ENCODE results near the gene OGFR. TPM values are rescaled to one million over a fixed set of nuclear protein-coding genes. Genes with fewer than 3 reads are reported as not detected.
A peak's percentile ranks its signal among the peaks of the same experiment; 100 is the strongest.

Gene OGFR
- total RNA-seq, 2 experiments from 2014 or later: 54.5 to 56.0 TPM

DNA sequence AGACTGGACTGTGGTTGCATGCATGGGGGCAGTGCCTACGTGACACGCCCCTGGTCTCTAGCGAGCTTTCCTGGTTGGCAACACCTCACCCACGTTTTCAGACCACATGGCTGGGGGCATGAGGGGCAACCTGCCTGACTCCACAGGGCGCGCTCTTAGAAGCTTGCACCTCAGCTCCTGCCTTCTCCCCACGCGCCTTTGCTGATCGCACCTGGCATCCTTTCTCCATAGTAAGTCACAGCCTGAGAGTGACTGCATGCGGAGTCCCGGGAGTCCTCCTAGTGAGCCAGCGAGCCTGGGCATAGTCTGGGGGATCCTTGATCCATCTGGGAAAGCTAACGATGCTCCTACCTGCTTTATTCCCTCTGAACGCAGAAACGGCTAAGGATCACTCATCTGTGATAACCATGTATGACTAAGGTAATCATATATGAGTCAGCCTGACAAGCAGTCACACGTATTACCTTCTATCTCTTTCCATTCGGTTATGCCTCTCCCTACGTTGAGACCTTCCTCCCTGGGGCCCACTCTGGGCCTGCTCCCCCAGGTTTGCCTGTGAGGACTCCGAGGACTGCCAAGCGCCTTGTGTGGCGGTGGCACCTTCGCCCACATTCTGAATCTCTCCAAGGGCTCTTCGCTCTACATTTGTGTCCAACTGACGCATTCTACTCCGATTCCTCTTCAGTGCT lies 52.4 kb downstream of the OGFR start:
- no peaks in the 10 kb centered on the region for H3K27me3 Mint-ChIP-seq
- H3K9me3 Mint-ChIP-seq: no peaks in the 10 kb centered on the region
- ATAC-seq (ENCODE audit: poor library complexity): no peak
- no peak overlapping the region for H3K4me3 Mint-ChIP-seq
- Histone ChIP-seq H3K27me3 (ENCODE audit: control insufficient read depth in 1 of 2, insufficient read depth in 2 of 2, low read length in 2 of 2) (no peaks in the 10 kb centered on the region), H3K4me3 (ENCODE audit: low read length) (no peak overlapping the region), H3K36me3 (ENCODE audit: insufficient read depth, low read length) (peaks cover 15% of the 10 kb centered on the region), H3K27ac (ENCODE audit: low read depth in 1 of 2, low read length in 2 of 2) (no peak overlapping the region), H3K9me3 (ENCODE audit: control insufficient read depth in 1 of 2, insufficient read depth in 1 of 2, low read length in 2 of 2) (peaks cover 0 to 2% of the 10 kb centered on the region in 2 experiments), H3K4me1 (ENCODE audit: insufficient read depth, low read length) (peaks cover 12% of the 10 kb centered on the region)
- peaks cover 42% of the 10 kb centered on the region for H3K36me3 Mint-ChIP-seq (ENCODE audit: low read depth)
- CTCF ChIA-PET: no interaction called here
- peaks cover 22% of the 10 kb centered on the region for H3K4me1 Mint-ChIP-seq (ENCODE audit: low read depth)
- DNase-seq: no peak
- no peak overlapping the region for H3K27ac Mint-ChIP-seq
- intact Hi-C loops (cut with DNase I, micrococcal nuclease): no loop called here
- TF ChIP-seq, protein P1, sequence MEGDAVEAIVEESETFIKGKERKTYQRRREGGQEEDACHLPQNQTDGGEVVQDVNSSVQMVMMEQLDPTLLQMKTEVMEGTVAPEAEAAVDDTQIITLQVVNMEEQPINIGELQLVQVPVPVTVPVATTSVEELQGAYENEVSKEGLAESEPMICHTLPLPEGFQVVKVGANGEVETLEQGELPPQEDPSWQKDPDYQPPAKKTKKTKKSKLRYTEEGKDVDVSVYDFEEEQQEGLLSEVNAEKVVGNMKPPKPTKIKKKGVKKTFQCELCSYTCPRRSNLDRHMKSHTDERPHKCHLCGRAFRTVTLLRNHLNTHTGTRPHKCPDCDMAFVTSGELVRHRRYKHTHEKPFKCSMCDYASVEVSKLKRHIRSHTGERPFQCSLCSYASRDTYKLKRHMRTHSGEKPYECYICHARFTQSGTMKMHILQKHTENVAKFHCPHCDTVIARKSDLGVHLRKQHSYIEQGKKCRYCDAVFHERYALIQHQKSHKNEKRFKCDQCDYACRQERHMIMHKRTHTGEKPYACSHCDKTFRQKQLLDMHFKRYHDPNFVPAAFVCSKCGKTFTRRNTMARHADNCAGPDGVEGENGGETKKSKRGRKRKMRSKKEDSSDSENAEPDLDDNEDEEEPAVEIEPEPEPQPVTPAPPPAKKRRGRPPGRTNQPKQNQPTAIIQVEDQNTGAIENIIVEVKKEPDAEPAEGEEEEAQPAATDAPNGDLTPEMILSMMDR (IDR thresholded peaks at IDR 0.05): no peak
- POLR2A ChIA-PET: no interaction called here

DNA sequence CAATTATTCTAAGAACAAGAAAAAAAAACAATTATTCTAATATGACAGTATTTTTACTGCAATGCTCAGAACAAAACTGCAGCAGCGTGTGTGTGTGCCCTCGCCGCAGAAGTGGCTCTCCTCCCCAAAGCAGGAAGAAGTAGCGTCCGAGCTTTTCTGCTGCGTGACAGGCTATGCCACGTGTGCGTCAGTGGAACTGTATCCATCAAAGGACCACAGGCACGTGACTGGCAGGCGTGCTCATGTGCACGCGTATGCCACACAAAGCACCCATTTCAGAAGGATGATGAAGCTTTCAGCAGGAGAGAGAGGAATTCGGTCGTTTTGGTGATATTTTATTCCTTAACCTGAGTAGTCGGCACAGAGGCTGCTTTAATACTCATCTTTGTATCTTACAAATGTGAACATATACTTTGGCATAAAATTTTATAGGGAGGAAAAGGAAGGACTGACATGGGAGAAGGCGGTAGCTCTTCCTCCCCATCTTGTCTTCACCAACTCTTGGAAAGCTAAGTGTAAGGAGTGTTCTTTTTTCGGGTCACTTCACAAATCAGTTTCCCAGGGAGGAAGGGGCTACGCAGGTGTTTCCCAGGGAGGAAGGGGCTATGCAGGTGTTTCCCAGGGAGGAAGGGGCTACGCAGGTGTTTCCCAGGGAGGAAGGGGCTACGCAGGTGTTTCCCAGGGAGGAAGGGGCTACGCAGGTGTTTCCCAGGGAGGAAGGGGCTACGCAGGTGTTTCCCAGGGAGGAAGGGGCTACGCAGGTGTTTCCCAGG lies 53.6 kb downstream of the OGFR start:
- Histone ChIP-seq H3K4me3 (ENCODE audit: low read length) (no peak overlapping the region), H3K27me3 (ENCODE audit: control insufficient read depth in 1 of 2, insufficient read depth in 2 of 2, low read length in 2 of 2) (no peaks in the 10 kb centered on the region), H3K4me1 (ENCODE audit: insufficient read depth, low read length) (peaks cover 13% of the 10 kb centered on the region), H3K9me3 (ENCODE audit: control insufficient read depth in 1 of 2, insufficient read depth in 1 of 2, low read length in 2 of 2) (peaks cover 0 to 6% of the 10 kb centered on the region in 2 experiments), H3K27ac (ENCODE audit: low read depth in 1 of 2, low read length in 2 of 2) (no peak overlapping the region), H3K36me3 (ENCODE audit: insufficient read depth, low read length) (peaks cover 6% of the 10 kb centered on the region)
- TF ChIP-seq, protein P1 (IDR thresholded peaks at IDR 0.05): no peak
- DNase-seq: peak in 1 of 14 experiments; percentile 29
- intact Hi-C loops (cut with DNase I, micrococcal nuclease): no loop called here
- H3K27ac Mint-ChIP-seq: peak overlapping the region; percentile 58
- ChIA-PET POLR2A (no interaction called here), CTCF (no interaction called here)
- H3K36me3 Mint-ChIP-seq (ENCODE audit: low read depth): peaks cover 36% of the 10 kb centered on the region
- peaks cover 27% of the 10 kb centered on the region for H3K4me1 Mint-ChIP-seq (ENCODE audit: low read depth)
- no peak for ATAC-seq (ENCODE audit: poor library complexity)
- H3K9me3 Mint-ChIP-seq: no peaks in the 10 kb centered on the region
- H3K4me3 Mint-ChIP-seq: peak overlapping the region; percentile 66
- no peaks in the 10 kb centered on the region for H3K27me3 Mint-ChIP-seq

DNA sequence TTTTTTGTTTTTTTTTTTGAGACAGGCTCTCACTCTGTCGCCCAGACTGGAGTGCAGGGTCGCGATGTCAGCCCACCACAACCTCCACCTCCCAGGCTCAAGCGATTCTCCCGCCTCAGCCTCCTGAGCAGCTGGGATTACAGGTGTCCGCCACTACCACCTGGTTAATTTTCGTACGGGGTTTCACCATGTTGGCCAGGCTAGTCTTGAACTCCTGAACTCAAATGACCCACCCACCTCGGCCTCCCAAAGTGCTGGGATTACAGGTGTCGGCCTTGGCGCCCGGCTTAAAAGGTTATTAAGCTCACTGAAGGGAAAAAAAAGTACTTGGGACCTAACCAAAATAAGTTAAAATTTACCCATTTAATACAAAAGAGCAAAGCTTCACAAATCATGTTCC lies 55.1 kb downstream of the OGFR start:
- TF ChIP-seq, protein P1 (IDR thresholded peaks at IDR 0.05): no peak
- H3K9me3 ChIP-seq (ENCODE audit: control insufficient read depth in 1 of 2, insufficient read depth in 1 of 2, low read length in 2 of 2): peaks cover 0 to 6% of the 10 kb centered on the region in 2 experiments
- no peaks in the 10 kb centered on the region for H3K27me3 ChIP-seq (ENCODE audit: control insufficient read depth in 1 of 2, insufficient read depth in 2 of 2, low read length in 2 of 2)
- CTCF ChIA-PET: no interaction called here
- no peak overlapping the region for H3K4me3 ChIP-seq (ENCODE audit: low read length)
- peaks cover 27% of the 10 kb centered on the region for H3K4me1 Mint-ChIP-seq (ENCODE audit: low read depth)
- ATAC-seq (ENCODE audit: poor library complexity) (no peak), DNase-seq (no peak)
- no peak overlapping the region for H3K27ac ChIP-seq (ENCODE audit: low read depth in 1 of 2, low read length in 2 of 2)
- intact Hi-C loops (cut with DNase I, micrococcal nuclease): loop anchor here in 1 of 2 experiments (2.0 to 5.0 kb wide), 2 partner anchors 33 to 52 kb away; no protein-coding TSS in a partner anchor
- H3K4me1 ChIP-seq (ENCODE audit: insufficient read depth, low read length): peaks cover 13% of the 10 kb centered on the region
- POLR2A ChIA-PET: no interaction called here
- no peaks in the 10 kb centered on the region for H3K9me3 Mint-ChIP-seq
- H3K36me3 Mint-ChIP-seq (ENCODE audit: low read depth): peaks cover 24% of the 10 kb centered on the region
- H3K27me3 Mint-ChIP-seq: no peaks in the 10 kb centered on the region
- H3K27ac Mint-ChIP-seq: peak overlapping the region; percentile 78
- H3K36me3 ChIP-seq (ENCODE audit: insufficient read depth, low read length): no peaks in the 10 kb centered on the region
- H3K4me3 Mint-ChIP-seq: peak overlapping the region; percentile 83

All from CD4-positive, alpha-beta T cell (primary cell).